HG03442 (cell line): ENCODE data around the gene PUS3.
"Not testable (repeated sequence)": the region's sequence is repeated elsewhere in the genome, so short reads cannot be mapped to it uniquely, and the experiment has no call there.

Experiments
- ATAC-seq: cut with Tn5 transposase; IDR thresholded peaks from one replicate; pipeline ENCODE4 v1.9.1; 2021; ENCODE audit warnings: mild to moderate bottlenecking, moderate library complexity; ENCODE audit not compliant: unreplicated experiment

Gene PUS3

DNA sequence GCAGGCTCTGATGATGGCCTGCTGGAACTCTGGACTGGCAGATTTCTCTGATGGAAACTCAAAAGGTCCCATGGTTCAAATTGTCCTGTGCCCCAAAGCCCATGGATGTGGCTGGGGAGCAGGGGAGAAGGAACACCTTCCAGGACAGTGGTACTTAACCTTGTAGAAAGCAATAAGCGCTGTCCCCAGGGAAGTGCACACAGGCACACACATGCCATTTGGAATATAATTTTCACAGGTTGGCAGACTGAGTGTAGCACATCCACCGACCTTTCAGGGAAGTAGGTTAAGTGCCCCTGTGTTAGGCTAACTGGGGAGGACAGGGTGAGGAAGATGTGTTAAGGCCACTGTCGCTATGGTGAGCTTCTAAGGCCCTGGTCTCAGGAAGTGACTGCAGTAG, 19.1 kb upstream of the PUS3 start:
- no peak for ATAC-seq

DNA sequence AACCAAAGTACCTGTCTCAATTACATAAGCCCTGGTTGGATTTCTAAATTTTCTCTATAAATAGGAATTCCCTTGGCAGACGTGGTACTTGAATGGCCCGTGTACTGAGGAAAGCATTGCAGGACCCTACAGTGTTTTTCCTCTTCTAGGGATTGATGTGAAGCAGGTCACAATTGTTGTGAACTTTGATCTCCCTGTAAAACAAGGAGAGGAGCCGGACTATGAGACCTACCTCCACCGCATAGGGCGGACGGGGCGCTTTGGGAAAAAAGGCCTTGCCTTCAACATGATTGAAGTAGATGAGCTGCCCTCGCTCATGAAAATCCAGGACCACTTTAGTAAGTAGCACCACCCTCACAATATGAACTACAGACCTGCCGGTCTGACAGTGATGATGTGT, 18.0 kb upstream of the PUS3 start:
- ATAC-seq: no peak

DNA sequence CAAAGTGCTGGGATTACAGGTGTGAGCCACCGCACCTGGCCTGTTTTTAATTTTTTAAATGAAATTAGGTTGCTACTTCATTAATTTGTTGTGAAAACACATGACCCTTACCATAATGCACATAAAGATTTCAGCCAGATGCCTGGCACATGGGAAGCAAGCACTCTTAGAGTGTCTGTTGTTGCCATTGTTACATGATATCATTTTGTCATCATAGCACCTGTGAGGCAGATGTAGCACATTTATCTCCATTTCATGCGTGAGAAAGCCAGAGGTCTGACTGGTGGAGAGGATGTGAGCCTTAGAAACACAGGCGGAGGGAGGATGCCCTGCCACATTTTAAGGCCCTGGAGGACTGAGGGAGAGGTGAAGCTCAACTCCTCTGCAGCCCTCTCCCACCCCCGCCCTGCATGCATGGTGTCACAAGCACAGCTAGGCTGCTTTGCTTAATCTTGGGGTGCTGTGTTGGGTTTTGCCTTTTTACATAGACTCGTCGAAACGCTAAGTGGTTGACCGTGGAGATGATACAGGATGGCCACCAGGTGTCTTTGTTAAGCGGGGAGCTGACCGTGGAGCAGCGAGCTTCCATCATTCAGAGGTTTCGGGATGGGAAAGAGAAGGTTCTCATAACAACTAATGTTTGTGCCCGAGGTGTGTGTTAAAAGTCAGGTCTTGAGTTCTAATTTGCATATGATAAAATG, 15.3 kb upstream of the PUS3 start:
- ATAC-seq: no peak

DNA sequence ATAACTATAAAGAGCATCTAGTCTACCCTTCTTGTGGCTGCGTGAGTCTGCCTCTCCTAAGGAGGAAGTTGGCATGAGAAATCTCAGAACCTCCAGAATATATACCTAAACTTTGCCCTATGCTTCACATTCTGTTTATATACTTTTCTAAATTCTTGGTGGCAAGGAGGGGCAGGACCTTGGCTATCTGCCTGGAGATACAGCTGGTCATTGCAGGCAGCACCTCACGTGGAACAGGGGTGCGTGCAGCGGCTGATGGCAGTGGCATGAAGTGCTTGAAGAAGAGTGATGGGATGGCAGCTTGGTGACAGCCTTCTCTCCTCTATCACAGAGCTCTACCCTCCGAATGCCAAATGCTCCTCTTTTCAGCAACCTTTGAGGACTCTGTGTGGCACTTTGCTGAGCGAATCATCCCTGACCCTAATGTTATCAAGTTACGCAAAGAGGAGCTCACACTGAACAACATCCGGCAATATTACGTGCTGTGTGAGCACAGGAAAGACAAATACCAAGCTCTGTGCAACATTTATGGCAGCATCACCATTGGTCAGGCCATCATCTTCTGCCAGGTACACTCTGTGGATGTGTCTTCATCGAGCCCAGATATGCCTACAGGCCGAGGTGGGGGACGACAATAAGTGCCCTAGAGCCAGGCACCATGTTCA, 13.8 kb upstream of the PUS3 start:
- ATAC-seq: no peak

DNA sequence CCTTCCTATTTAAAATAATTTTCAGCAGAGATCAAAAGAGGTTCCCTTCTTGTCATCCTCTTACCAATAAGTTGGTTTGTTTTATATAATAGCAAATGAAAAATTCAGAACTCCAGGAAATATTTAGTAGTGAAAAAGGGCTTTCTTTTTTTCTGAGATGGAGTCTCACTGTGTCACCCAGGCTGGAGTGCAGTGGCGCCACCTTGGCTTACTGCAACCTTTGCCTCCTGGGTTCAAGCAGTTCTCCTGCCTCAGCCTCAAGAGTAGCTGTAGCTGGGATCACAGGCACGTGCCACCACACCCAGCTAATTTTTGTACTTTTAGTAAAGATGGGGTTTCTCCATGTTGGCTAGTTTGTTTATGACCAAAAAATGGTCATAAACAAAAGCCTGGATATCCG, 11.6 kb upstream of the PUS3 start:
- not testable (repeated sequence) for ATAC-seq

DNA sequence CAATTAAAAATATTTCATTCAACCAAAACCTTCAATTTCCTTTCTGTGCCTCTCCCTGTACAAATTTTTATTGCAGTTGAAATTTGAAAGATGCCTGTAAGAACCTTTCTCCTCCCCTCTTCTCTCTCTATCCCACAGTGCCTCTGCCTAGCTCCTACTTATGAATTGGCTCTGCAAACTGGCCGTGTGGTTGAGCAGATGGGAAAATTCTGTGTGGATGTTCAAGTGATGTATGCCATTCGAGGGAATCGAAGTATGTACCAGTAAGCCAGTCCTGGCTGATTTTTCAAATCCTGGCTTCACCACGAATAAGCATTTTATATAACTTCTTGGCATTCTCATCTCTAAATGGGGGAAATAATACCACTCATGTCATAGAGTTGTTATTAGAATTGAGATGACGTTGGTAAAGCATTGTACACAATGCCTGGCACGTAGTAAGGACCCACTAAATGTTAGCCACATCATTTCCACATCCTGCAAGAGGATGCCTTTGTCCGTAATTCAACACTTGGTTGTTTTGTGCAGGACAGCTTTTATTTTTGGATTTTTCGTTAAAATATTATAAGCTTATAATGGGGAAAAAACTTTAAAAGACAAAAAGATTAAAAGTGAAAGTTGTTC, 7.3 kb upstream of the PUS3 start:
- ATAC-seq: no peak

DNA sequence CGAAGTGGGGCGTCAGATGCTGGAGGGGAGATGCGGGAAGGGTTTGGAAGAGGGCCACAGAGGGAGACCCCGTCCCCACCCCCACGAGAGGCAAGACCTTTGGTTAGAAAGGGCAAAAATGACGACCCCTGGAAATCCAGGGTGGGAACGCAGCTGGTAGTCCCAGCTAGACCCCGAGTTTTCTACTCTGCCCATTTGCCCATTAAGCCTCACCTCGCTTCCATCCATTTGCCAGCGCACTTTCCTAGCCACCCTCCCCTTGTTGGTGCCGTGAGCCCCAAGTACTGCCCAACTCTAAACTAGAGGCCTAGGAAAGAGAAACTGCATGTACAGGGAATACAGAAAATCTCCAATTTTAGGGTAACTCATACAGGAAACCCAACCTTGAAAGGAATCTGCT, 1.7 kb upstream of the PUS3 start:
- ATAC-seq: no peak

DNA sequence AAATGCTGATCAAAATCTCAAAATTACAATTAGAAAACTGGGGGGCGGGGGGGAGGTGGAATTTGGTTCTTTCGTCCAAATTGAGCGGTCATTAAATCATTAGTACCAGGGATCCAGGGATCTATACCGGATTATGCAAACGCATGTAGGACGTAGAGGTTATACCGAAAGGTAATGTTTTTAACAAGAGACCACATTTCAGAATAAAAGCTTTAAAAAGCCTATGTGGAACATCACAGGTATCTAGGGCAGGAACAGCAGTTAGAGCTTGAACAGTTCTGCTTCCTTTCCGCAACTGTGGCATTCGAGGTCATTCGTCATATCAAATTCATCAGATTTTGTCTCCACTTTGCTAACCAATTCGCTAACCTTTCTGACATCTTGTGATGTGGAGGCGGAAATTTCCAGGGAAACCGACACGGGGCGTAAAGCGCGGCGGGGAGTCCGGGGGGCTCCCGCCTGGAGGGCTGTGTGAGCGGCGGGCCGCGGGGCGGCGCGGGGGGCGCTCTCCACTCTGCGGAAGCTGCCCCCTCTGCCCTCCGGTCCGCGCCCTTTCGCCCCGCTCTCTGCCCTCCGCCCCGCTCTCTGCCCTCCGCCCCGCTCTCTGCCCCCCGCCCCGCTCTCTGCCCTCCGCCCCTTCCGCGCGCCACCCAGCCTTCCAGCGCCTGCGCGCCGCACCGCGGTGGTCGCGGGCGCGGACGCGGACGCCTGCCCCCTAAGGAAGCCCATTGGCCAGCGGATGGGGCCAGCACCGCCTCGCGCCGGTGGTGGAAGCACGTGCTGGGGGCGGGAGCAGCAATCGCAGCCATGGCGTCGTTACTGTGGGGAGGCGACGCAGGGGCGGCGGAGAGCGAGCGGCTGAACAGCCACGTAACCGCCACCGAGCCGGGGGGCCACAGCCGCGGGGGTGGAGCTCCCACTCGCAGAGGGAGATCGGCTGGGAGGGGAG, 979 bp upstream of the PUS3 start, which contains the start of gene DDX25:
Gene DDX25 (plus strand): TSS at position 798 of the 949 bp plus-strand sequence. CDS start 10 bp downstream, at position 808.
- ATAC-seq: no peak

DNA sequence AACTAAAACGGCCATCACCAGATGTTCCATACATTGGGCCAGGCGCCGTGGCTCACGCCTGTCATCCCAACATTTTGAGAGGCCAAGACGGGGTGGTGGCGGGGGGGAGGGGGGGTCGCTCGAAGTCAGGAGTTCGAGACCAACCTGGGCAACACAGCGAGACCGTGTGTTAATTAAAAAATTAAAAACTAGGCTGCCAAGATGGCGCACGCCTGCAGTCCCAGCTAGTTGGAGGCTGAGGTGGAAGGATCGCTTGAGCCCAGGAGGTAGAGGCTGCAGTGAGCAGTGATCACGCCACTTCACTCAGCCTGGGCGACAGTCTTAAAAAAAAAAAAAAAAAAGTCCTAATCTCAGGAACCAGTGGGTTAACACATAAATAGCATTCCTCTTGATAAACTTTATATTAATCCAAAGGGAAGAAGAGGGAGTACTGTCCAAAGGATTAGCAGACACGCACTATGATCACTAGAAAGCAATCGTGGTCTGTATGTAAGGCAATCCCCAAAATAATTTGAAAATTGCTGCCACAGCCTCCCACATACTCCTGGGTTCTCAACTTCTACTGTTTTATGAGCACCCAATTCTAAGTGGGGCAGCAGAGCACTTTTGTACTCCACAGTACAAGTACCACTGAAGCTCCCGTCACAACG, 604 bp downstream of the PUS3 start:
- no peak for ATAC-seq

DNA sequence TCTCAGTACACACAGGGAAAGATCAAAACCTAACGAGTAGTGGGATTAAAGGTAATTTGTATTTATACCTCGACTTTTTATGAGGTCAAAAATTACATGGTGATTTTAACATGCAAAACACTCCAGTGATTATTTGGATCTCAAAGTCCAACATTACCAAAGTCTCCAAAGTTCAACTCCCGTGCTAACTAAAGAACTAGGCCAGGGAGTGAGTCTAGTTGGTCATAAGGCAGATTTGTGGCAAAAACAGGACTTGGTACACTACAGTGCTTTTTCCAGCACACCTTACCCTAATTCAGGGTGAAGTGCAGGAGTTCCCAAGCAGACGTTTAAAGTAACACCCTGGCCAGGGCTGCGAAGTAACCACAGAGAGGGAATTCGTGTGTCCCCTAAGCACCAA, 1.1 kb downstream of the PUS3 start:
- no peak for ATAC-seq

DNA sequence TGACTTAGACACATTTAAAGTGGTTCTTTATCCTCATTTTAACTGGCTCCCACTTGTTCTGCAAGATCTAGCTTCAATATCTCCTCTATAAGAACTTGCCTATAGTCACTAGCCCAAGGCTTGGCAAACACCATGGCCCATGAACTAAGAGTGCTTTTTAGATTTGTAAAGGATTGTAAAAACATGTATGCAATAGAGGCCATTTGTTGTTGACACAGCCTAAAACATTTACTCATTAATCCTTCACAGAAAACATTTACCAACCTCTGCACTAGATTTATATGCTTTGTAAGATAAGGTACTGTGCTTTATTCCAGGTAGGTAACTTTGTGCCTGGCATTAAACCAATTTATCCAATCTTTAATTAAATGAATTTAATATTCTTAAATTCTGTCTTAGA, 10.0 kb downstream of the PUS3 start:
- no peak for ATAC-seq

DNA sequence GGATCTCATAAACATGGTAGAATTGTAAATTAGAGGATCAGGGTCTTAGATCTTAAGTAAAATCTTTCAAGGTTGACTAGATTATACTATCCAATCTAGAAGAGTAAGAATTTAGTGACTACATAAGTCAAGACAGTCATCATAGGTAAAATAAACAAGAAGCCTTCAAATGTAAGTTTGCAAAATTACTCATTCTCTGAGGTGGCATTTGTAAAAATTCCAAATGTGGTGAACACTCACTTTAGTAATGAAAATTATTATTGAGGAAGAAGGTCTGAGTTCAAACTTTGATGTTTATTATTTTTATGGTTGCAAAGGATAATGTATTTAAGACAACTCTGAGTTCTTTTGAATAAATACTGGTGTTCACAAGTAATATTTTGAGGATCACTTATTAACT, 10.9 kb downstream of the PUS3 start:
- ATAC-seq: no peak

DNA sequence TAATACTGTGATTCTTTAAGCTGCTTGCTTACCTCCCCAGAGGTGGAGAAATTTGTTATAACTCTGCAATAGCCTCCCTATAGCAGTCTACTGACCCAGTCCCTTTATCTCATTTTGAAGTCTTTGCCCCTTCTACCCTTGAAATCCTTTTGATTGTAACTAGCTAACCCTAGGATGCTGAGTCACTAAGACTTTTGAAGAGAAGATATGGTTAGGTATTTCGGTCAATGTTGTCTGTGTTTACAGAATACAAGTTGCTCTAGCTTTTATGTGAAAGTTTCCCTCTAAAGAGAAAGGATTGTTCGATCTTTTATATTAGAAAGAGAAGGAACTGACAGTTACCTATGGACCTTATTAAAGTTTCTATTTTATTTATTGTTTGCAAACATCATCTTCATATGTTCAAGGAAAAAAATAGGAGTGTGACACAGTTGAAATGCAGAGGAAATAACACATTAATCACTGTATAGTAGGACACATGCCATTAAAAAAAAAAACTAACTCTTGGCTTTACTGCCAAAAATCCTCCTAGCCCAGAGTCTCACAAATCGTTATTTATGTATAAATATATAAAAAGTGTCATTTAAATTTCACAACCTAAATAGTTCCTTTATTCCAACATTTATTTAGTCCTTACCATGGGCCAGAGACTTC, 12.4 kb downstream of the PUS3 start:
- ATAC-seq: no peak

DNA sequence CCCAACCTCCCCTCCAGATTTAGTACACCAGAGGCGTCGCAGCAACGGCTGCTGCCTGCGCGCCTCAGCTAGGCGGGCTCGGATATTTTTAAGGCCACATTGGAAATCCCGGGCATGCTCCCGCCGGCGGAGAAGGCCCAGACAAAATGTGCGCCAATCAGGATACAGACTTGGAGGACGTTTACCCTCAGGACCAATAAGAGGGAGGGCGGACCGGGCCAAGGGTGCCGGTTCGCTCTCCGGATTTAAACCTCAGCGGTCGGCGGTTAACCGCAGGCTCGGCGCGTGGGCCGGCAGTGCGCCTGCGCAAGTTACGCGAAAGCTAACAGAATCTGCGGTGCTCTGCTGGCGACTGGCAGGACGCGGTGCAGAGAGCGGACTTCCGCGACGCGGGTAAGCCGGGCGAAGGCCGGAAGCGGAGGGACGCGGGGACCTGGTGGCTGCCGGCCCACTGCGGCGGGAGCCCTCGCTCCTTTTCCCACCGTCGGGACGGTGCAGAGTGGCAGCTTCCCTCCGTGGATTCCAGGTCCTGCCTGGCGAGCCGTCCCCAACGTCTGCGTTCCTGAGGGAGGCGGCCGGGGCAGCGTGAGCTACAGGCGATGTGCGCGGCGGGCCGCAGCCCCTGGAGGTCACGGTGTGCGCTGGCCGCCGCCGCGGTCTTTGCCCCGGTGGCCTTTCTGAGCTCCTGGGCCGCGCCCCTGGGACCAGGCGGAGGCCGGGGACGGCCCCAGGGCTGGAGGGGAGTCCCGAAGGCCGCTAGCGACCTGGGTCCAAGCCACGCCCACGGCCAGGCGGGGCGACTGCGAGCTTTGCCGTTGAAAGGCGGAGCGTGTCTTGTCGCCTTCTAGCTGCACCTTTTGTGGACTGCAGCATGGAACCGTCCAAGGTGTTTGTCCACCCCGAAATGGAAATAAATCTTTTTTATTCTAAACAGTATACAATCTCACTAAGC, 15.4 kb downstream of the PUS3 start, which contains the start of gene HYLS1:
Gene HYLS1 (plus strand): TSS at position 296 of the 952 bp plus-strand sequence. CDS start 11,701 bp downstream, outside the sequence.
- peak; percentile 82 for ATAC-seq

DNA sequence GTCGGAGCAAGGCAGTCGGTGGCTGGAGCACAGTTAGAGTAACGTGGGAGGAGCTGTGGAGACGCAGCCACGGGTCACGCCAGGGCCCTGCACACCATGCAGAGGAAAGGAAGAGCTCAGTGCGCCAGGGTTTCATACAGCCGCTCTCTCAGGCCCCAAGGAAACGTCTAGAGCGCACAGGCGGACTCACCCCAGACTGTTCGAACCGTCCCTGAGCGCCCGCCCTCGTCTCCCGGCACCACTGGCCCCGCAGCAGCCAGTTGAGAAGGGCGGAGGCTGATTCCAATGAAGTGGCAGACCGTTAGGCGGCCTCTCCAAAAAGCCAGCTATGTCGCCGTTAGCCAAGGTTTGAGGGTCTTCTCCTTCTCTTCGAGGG, 16.0 kb downstream of the PUS3 start:
- peak; percentile 17 for ATAC-seq

DNA sequence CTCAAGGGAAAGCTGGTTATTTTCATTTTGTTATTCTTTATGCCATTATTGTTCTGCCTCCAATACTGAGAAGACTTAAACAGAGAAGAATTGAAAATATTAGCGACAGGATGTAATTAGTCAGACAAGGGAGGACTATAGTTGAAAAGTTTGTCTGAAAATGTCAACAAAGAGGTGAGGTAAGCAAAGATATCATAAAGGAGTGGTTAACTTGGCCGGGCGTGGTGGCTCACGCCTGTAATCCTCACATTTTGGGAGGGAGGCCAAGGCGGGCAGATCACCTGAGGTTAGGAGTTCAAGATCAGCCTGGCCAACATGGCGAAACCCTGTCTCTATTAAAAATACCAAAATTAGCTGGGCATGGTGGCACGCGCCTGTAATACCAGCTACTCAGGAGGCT, 19.6 kb downstream of the PUS3 start:
- no peak for ATAC-seq

DNA sequence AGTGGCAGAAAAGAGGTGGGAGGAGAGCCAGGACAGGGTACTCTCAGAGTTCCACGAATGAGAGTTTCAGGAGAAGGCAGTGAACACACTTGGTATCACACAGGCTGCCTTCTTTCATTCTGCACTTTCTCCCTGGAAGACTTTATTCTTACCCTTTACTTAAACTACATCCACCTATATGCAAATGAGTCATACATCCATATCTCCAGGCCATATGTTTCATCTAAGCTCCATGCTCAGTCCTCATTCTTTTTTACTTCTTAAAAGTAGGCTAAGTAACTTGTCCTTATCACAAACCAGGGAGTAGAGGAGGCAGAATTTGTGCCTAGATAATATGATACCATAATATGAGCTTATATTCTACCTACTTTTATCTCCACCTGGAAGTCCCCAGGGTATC, 21.7 kb downstream of the PUS3 start:
- no peak for ATAC-seq

DNA sequence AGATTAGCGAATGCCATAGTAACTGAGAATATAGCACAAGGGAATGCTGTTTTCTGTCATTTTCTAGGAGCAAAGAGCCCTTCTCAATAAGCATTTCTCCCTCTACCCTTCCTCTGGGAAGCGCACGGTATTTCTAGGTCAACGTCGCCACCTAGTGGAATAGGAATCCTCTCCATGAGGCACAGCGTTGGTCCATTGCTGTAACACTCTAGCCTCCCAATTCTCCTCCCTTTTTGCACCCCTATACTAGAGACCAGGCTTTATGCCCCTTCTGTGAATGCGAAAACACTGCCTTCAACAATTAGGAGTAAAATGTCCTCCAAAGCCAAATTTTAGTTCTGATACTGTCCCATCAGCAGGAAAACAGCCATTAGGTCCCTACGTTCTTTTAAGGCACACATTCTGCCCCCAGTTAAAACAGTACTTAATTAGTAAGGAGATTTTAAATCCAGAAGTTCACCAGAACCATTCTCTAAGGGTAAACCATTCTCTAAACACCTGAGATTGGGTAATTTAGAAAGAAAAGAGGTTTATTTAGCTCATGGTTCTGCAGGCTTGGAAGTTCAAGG, 28.4 kb downstream of the PUS3 start:
- ATAC-seq: peak; percentile 86
